ENCODE results near the gene AQP12A. TPM values are rescaled to one million over a fixed set of nuclear protein-coding genes. Genes with fewer than 3 reads are reported as not detected.

Gene AQP12A
- polyA plus RNA-seq, 2 of the 4 experiments (the other 2 are of a cell fraction), result not detected

DNA sequence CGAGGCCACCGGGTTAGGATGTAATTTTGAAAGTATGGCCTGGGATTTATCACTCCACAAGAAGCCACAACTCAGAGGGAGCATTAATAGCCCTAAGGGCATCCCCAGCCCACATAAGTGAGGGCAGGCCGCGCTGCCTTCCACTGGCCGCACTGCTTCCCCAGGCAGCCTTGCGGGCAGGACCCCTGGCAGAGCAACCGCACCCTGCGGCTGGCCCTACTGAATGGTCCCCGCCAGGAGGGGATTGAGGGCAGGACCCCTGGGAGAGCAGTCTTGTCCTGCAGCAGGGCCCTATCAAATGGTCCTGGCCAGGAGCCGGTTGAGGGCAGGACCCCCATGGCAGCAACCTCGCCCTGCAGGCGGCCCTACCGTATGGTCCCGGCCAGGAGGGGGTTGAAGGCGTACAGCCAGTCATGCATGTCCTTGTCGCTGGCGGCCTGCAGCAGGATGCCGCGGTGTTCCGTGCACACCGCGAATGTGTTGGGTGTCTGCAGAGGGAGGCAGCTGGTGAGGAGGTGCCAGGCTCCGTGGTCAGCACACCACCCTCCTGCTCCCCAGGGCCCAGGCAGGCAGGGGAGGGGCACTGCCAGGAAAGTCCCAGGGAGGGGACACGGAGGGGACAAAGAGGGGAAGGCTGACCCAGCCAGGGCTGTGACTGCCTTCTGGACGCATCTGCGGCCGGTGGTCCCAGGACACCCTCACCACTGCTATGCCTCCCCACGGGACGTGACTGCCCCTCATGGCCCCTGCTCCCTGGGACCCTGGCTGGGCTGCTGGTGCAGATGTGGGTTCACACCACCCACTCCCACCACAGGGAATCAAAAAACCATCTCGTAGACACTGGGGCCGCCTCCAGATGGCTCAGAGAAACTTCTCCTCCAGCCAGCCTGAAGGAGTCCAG, 26.3 kb downstream of the AQP12A start:
- Histone ChIP-seq H3K4me1 (no peaks in the 10 kb centered on the region), H3K27ac (no peak overlapping the region), H3K4me2 (no peak overlapping the region), H3K9me3 (no peaks in the 10 kb centered on the region), H3K4me3 (no peak overlapping the region)
- no peak for DNase-seq (ENCODE audit: low read depth in 1 of 2, low spot score in 1 of 2)
- ChIA-PET CTCF (no interaction called here), POLR2A (no interaction called here)
- no peak for FAIRE-seq
- ATAC-seq, result no peak
- WGBS (ENCODE audit: missing lambda C conversion rate), result 82% methylated on average over 9 of the region's 31 CpGs
- TF ChIP-seq POLR2A (IDR thresholded peaks at IDR 0.05; ENCODE audit: low read length) (no peak), NFE2L2 (conservative IDR thresholded peaks at IDR 0.05; ENCODE audit: low read length) (no peak), HDAC2 (IDR thresholded peaks at IDR 0.05) (no peak)
- TF ChIP-seq, protein P1, sequence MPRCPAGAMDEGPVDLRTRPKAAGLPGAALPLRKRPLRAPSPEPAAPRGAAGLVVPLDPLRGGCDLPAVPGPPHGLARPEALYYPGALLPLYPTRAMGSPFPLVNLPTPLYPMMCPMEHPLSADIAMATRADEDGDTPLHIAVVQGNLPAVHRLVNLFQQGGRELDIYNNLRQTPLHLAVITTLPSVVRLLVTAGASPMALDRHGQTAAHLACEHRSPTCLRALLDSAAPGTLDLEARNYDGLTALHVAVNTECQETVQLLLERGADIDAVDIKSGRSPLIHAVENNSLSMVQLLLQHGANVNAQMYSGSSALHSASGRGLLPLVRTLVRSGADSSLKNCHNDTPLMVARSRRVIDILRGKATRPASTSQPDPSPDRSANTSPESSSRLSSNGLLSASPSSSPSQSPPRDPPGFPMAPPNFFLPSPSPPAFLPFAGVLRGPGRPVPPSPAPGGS (IDR thresholded peaks at IDR 0.05), result no peak
- TF ChIP-seq, protein P2, sequence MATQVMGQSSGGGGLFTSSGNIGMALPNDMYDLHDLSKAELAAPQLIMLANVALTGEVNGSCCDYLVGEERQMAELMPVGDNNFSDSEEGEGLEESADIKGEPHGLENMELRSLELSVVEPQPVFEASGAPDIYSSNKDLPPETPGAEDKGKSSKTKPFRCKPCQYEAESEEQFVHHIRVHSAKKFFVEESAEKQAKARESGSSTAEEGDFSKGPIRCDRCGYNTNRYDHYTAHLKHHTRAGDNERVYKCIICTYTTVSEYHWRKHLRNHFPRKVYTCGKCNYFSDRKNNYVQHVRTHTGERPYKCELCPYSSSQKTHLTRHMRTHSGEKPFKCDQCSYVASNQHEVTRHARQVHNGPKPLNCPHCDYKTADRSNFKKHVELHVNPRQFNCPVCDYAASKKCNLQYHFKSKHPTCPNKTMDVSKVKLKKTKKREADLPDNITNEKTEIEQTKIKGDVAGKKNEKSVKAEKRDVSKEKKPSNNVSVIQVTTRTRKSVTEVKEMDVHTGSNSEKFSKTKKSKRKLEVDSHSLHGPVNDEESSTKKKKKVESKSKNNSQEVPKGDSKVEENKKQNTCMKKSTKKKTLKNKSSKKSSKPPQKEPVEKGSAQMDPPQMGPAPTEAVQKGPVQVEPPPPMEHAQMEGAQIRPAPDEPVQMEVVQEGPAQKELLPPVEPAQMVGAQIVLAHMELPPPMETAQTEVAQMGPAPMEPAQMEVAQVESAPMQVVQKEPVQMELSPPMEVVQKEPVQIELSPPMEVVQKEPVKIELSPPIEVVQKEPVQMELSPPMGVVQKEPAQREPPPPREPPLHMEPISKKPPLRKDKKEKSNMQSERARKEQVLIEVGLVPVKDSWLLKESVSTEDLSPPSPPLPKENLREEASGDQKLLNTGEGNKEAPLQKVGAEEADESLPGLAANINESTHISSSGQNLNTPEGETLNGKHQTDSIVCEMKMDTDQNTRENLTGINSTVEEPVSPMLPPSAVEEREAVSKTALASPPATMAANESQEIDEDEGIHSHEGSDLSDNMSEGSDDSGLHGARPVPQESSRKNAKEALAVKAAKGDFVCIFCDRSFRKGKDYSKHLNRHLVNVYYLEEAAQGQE (IDR thresholded peaks at IDR 0.05), result no peak
- TF ChIP-seq, protein P3, sequence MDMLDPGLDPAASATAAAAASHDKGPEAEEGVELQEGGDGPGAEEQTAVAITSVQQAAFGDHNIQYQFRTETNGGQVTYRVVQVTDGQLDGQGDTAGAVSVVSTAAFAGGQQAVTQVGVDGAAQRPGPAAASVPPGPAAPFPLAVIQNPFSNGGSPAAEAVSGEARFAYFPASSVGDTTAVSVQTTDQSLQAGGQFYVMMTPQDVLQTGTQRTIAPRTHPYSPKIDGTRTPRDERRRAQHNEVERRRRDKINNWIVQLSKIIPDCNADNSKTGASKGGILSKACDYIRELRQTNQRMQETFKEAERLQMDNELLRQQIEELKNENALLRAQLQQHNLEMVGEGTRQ (IDR thresholded peaks at IDR 0.05), result no peak

DNA sequence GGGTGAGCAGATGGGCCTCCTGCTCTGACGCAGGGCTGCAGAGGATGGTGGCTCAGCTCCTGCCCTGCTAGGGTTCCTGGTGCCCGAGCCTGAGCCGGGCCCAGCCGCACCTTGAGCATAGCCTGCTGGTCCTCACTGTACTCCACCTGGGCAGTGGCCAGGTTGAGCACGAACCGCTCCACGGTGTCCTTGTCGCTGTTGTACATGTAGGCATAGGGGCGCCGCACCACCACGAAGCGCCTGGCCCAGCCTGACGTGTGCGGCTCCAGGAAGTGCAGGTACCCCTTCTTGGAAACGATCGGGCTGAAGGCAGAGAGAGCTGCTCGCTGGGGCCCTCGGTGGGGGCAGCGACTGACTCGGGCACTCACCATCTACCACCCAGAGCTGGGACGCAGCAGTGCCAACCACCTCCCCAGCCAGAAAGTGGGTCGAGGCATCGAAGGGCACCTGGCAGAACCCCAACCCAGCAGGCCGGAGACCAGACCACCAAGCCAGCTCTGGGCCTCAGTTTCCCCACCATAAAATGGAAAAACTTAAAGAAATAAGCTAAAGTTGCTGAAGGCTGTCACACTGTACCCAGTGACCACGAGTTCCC, 27.3 kb downstream of the AQP12A start:
- H3K9me3 ChIP-seq, result no peaks in the 10 kb centered on the region
- POLR2A ChIA-PET, result no interaction called here
- no peak for TF ChIP-seq ZSCAN20 (CRISPR knock-in tag; IDR thresholded peaks at IDR 0.05)
- TF ChIP-seq TP53 (CRISPR knock-in tag; IDR thresholded peaks at IDR 0.05), result no peak
- no peak for TF ChIP-seq ZC3H11A (IDR thresholded peaks at IDR 0.05)
- no peak for TF ChIP-seq RCOR1 (IDR thresholded peaks at IDR 0.05; ENCODE audit: low read depth, low read length)
- no peak for TF ChIP-seq NPAS2 (CRISPR knock-in tag; IDR thresholded peaks at IDR 0.05; ENCODE audit: borderline replicate concordance)
- no peak for TF ChIP-seq GATA3 (IDR thresholded peaks at IDR 0.05; ENCODE audit: borderline replicate concordance)
- TF ChIP-seq, protein P2 (IDR thresholded peaks at IDR 0.05), result no peak
- TF ChIP-seq KDM5A (IDR thresholded peaks at IDR 0.05), result no peak
- TF ChIP-seq RARB (CRISPR knock-in tag; IDR thresholded peaks at IDR 0.05), result no peak
- TF ChIP-seq JUNB (IDR thresholded peaks at IDR 0.05), result no peak
- TF ChIP-seq, protein P1 (IDR thresholded peaks at IDR 0.05), result no peak
- TF ChIP-seq, protein P4, sequence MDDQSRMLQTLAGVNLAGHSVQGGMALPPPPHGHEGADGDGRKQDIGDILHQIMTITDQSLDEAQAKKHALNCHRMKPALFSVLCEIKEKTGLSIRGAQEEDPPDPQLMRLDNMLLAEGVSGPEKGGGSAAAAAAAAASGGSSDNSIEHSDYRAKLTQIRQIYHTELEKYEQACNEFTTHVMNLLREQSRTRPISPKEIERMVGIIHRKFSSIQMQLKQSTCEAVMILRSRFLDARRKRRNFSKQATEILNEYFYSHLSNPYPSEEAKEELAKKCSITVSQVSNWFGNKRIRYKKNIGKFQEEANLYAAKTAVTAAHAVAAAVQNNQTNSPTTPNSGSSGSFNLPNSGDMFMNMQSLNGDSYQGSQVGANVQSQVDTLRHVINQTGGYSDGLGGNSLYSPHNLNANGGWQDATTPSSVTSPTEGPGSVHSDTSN (IDR thresholded peaks at IDR 0.05), result no peak
- TF ChIP-seq NFE2L2 (conservative IDR thresholded peaks at IDR 0.05; ENCODE audit: low read length), result no peak
- TF ChIP-seq CHD2 (IDR thresholded peaks at IDR 0.05; ENCODE audit: low read length, partially characterized antibody), result no peak
- TF ChIP-seq ZFP36 (IDR thresholded peaks at IDR 0.05; ENCODE audit: borderline replicate concordance, partially characterized antibody), result no peak
- TF ChIP-seq CBX8 (IDR thresholded peaks at IDR 0.05), result no peak
- no peak for TF ChIP-seq ZNF302 (CRISPR knock-in tag; IDR thresholded peaks at IDR 0.05)
- TF ChIP-seq HDAC2 (IDR thresholded peaks at IDR 0.05), result no peak
- ATAC-seq (no peak), FAIRE-seq (no peak), DNase-seq (ENCODE audit: low read depth in 1 of 2, low spot score in 1 of 2) (no peak)
- 64% methylated on average over 8 of the region's 25 CpGs for WGBS (ENCODE audit: missing lambda C conversion rate)
- H3K4me2 ChIP-seq, result no peak overlapping the region
- no peak overlapping the region for H3K4me3 ChIP-seq
- no peaks in the 10 kb centered on the region for H3K4me1 ChIP-seq
- no peak overlapping the region for H3K27ac ChIP-seq
- CTCF ChIA-PET, result interaction anchor here (1.0 kb wide), 1 partner anchor 25 kb away, joined by 3 read pairs; no protein-coding TSS in a partner anchor
